ENCODE results near the gene TSPAN11.

Gene TSPAN11

DNA sequence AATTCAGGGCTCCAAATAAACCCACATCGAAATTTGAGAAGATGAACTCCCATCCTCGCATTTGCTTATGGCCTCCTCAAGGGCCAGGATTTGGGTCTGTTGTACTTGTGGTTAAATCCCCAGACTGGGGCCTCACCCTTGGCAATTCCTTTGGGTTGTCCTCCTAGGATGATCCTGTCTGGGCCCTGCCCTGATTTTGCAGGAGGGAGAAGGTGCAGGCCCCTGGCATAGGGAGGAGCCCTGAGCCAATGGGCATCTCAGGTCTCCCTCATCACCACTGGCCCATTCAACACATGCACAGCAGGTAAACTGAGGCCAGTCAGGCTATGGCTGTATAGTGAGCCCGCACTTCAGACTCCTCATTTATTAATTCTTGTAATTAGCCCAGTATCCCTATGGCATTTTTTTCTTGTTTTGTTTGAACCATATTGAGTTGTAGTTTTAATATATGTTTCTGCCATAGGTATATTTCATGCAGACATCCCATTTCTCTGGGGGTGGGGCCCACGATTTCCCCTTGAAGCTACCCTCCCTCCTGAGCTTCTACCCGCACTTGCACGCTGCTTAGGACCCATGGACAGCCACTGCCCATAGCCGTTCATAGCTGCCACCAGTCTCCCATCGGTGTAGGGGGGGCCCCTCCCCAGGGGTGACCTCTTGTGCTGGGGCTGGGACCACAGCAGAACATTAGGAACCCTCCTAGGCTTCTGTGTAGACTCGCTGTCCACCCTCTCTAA lies 80.0 kb downstream of the TSPAN11 start:
- TF ChIP-seq, protein P1, sequence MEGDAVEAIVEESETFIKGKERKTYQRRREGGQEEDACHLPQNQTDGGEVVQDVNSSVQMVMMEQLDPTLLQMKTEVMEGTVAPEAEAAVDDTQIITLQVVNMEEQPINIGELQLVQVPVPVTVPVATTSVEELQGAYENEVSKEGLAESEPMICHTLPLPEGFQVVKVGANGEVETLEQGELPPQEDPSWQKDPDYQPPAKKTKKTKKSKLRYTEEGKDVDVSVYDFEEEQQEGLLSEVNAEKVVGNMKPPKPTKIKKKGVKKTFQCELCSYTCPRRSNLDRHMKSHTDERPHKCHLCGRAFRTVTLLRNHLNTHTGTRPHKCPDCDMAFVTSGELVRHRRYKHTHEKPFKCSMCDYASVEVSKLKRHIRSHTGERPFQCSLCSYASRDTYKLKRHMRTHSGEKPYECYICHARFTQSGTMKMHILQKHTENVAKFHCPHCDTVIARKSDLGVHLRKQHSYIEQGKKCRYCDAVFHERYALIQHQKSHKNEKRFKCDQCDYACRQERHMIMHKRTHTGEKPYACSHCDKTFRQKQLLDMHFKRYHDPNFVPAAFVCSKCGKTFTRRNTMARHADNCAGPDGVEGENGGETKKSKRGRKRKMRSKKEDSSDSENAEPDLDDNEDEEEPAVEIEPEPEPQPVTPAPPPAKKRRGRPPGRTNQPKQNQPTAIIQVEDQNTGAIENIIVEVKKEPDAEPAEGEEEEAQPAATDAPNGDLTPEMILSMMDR (IDR thresholded peaks at IDR 0.05; ENCODE audit: control extremely low read depth, extremely low read depth, low read depth, missing control alignments), result no peak
- ChIA-PET POLR2A (no interaction called here), CTCF (interaction anchor here (1.3 kb wide), 1 partner anchor 17 kb away, joined by 3 read pairs; no protein-coding TSS in a partner anchor)
- no peak for DNase-seq (ENCODE audit: extremely low spot score)

DNA sequence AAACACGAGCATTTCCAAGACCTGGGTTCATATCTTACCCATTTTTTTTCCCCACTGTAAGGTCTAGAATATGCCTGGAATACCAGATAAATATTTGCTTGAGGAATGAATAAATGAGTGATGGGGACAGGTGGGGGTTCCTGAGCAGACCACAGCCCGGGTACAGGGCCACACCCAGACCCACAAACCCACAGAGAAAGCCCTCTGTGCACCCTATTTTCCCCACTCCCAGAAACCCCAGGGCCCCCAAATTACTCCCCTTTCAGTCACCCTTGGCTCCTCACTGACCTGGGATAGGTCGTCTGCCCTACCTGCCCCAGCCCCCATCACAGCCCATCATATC lies 80.6 kb downstream of the TSPAN11 start:
- CTCF ChIA-PET, result interaction anchor here (2.1 kb wide), 1 partner anchor 21 kb away, joined by 5 read pairs; no protein-coding TSS in a partner anchor

DNA sequence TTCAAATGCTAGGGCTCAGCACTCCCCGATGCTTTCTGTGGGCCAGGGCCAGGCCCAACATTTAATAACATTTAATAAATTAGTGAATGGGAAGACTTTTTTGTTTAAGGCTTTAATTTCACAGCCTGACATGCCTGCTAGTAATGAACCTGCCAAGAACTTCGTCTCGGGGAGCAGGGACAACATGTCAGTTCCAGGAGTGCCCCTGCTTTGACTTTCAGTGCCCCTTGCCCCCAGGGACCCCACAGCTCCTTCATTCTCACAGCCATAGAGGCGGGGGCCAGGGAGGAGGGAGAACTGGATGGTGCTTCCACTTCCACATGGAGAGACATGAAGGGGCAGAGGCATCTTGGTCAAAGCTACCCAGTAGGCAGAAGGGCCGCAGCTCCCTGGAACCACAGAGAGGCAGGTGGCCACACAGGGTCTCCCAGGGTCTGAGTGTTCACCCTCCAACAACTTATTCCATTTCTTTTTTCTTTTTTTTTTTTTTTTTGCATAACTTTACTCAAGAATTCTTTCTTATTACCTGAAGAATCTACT lies 81.2 kb downstream of the TSPAN11 start:
- DNase-seq (ENCODE audit: extremely low spot score), result no peak
- CTCF ChIA-PET, result interaction anchor here (1.4 to 2.1 kb wide), 2 partner anchors 12 to 22 kb away, joined by 3 to 5 read pairs; no protein-coding TSS in a partner anchor
- TF ChIP-seq, protein P1 (IDR thresholded peaks at IDR 0.05; ENCODE audit: control extremely low read depth, extremely low read depth, low read depth, missing control alignments), result no peak
- POLR2A ChIA-PET, result no interaction called here

More for the DNA sequence above, 80.6 kb downstream of the TSPAN11 start:
- TF ChIP-seq, protein P1 (IDR thresholded peaks at IDR 0.05; ENCODE audit: control extremely low read depth, extremely low read depth, low read depth, missing control alignments), result no peak
- POLR2A ChIA-PET, result no interaction called here
- DNase-seq (ENCODE audit: extremely low spot score), result no peak

DNA sequence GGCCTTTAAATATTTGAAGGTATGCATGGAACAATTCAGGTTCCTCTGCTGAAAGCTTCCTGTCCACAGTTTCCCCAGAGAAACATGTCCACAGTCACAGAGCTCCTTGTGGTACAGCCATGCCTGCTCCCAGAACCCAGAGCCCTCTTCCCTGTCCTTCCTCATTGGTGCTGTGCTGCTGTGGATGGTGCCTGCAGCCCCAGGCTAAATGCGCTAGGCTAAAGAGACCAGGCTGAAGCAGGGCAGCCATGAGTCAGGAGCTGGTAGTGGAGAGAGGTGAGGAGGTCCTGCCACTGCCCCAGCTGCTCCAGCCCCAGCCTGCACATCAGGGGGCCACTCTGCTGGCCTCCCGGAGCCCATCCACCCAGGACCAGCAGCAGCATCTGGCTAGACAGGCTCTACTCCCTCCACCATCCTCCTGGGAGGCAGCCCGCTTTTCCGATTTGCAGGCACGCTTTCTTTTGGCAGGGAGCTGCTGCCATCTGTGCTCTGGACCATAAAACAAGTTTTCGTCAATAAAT lies 81.8 kb downstream of the TSPAN11 start:
- POLR2A ChIA-PET, result no interaction called here
- CTCF ChIA-PET, result interaction anchor here (1.4 to 2.1 kb wide), 2 partner anchors 13 to 22 kb away, joined by 3 to 5 read pairs; no protein-coding TSS in a partner anchor
- no peak for DNase-seq (ENCODE audit: extremely low spot score)
- TF ChIP-seq, protein P1 (IDR thresholded peaks at IDR 0.05; ENCODE audit: control extremely low read depth, extremely low read depth, low read depth, missing control alignments), result no peak

DNA sequence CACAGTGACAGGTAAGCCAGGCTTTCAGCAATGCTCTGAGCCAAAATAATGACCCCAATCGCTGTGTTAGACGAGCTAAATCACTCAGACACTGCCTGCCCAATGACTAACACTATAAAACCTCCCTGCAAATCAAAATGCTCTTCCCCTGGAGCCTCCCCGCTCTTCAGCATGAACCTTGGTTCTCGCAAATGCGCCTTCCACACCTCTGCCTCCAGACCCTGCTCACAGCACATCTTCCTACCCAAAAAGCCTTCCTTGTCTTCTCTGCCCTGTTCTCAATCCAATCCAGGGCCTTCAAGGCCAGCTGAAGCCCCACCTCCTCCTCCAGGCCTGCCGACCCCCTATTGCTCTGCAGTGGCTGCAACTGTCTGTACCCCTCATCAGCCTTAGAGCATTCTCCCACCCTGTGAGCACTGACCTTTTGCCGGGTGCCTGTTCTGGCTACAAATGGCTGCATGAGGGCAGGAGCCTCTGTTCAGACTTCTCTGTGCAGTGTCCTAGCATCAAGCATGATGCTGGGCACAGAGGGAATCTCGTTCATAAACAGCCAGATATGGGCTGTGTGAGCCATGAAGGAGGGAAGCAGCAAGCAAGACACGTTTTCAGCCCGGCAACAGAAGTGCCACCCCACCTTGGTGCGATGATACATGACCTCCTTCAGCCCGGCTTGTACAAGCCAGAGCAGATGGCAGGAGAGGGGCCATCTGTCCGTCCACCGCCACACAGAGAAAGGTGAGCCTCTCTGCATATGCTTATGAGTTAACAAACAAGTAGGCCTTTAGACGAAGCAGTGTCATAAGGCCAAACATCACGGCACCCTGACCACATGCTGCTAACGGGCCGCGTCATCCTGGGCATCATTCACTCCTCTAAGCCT lies 82.7 kb downstream of the TSPAN11 start:
- ChIA-PET POLR2A (no interaction called here), CTCF (interaction anchor here (1.4 to 3.7 kb wide), 4 partner anchors 14 to 23 kb away, joined by 3 to 37 read pairs (median 6); no protein-coding TSS in a partner anchor)
- no peak for DNase-seq (ENCODE audit: extremely low spot score)
- TF ChIP-seq, protein P1 (IDR thresholded peaks at IDR 0.05; ENCODE audit: control extremely low read depth, extremely low read depth, low read depth, missing control alignments), result no peak

DNA sequence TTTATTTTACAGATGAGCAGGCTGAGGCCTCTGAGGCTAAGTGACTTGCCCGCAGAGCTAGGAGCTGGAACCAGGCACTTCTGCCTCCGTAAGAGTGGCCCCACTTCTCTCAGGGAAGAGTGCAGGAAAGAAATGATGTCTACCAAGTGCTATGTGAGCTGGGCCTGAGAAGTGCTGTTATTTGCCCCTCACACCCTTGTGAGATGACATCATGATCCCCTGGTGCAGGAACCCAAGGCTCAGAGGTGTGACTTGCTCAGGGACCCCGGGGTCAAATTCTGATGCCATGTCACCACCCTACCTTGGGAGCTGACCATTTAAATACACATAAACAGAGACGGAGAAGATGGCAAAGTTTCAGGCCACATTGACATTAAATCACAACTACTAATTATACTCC lies 83.4 kb downstream of the TSPAN11 start:
- DNase-seq (ENCODE audit: extremely low spot score), result no peak
- CTCF ChIA-PET, result interaction anchor here (1.6 to 3.7 kb wide), 4 partner anchors 10 to 24 kb away, joined by 3 to 37 read pairs (median 6); no protein-coding TSS in a partner anchor
- TF ChIP-seq, protein P1 (IDR thresholded peaks at IDR 0.05; ENCODE audit: control extremely low read depth, extremely low read depth, low read depth, missing control alignments), result no peak
- POLR2A ChIA-PET, result no interaction called here
